NCI-H1092 treated with DMSO at 0.1 percent for 48 hours (cell line): Measurements from ENCODE around the gene TMEM222.

ENCODE experiments used
- DNase-seq: peaks from one replicate; lab custom pipeline; 2025; lab: John Stamatoyannopoulos, UW

The TMEM222 gene

GRCh38 chr1:27342391-27342777 lies 20.4 kb downstream of the TMEM222 start:
- no peak for DNase-seq

- DNase-seq = no peak
Measured at GRCh38 chr1:27342778-27343638, 21.0 kb downstream of the TMEM222 start.

- no peak for DNase-seq
Measured at GRCh38 chr1:27343639-27344025, 21.7 kb downstream of the TMEM222 start.

- no peak for DNase-seq
Measured at GRCh38 chr1:27345272-27345671, 23.3 kb downstream of the TMEM222 start.

GRCh38 chr1:27346357-27346756 lies 24.4 kb downstream of the TMEM222 start:
- no peak for DNase-seq

GRCh38 chr1:27346991-27347624 lies 25.1 kb downstream of the TMEM222 start:
- DNase-seq = no peak

GRCh38 chr1:27348861-27349783 lies 27.2 kb downstream of the TMEM222 start:
- peak; percentile 66 for DNase-seq

- DNase-seq = peak; percentile 72
Measured at GRCh38 chr1:27349784-27350662, 28.1 kb downstream of the TMEM222 start.

GRCh38 chr1:27350663-27351540 lies 28.9 kb downstream of the TMEM222 start:
- DNase-seq = no peak

- no peak for DNase-seq
Measured at GRCh38 chr1:27351541-27352107, 29.7 kb downstream of the TMEM222 start.

- DNase-seq = no peak
Measured at GRCh38 chr1:27353166-27353565, 31.2 kb downstream of the TMEM222 start.

GRCh38 chr1:27353629-27354028 lies 31.7 kb downstream of the TMEM222 start:
- DNase-seq = no peak

GRCh38 chr1:27355683-27356082 lies 33.7 kb downstream of the TMEM222 start:
- DNase-seq = no peak

GRCh38 chr1:27356277-27356618 lies 34.3 kb downstream of the TMEM222 start:
- no peak for DNase-seq

- no peak for DNase-seq
Measured at GRCh38 chr1:27356619-27357280, 34.8 kb downstream of the TMEM222 start.

GRCh38 chr1:27357281-27358037 lies 35.5 kb downstream of the TMEM222 start:
- peak; percentile 77 for DNase-seq

- DNase-seq = no peak
Measured at GRCh38 chr1:27358038-27358927, 36.3 kb downstream of the TMEM222 start.

GRCh38 chr1:27358928-27359313 lies 37.0 kb downstream of the TMEM222 start:
- DNase-seq = no peak
